HG03039 (cell line): ENCODE data around the gene STARD10.

ENCODE experiments used
- ATAC-seq: cut with Tn5 transposase; IDR thresholded peaks from one replicate; pipeline ENCODE4 v1.9.1; 2021; ENCODE audit warnings: mild to moderate bottlenecking, moderate library complexity; ENCODE audit not compliant: unreplicated experiment

The STARD10 gene

DNA sequence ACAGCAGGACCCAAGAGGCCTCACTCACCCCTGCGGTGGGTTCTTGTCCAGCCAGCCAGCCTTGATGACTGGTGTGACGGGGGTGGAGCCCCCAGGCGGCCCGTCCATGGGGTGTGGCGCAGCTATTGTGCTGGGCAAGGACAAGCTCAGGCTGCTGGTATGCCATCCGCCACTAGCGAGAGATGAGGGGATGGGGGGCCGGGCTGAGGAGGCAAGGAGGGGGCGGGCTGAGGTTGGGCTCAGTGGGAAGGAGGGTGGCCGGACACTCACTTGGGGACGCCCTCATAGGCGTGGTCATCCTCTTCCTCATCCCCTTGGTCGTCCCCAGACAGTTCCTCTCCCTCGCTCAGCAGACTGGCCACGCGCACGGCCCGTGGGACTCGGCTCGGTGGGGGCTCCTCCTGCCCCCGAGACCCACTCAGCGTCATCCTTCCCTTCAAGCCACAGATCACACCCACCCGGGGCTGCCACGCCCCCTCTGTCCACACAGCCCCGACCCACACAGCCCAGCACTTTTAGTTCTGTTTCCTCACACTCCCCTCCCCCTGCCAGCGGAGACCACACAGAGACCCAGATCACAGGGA, 81.6 kb downstream of the STARD10 start:
- no peak for ATAC-seq

DNA sequence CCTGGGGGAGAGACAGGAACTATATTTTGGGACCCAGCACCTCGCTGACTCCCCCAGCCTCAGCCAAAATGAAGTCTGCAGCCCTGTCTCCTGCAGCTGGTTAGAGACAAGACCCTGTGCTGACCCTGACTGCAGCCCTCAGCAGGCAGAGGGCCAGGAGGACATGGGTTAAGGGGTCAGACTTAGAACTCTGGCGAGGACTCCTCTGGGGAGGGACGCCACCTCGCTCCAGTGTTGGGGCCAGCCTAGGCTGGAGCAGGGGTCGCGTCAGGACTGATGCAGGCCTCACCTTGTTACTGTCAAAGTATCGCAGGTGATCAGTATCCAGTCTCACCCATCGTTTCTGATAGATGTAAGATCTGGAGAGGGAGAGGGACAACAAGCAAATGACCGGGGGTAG, 82.7 kb downstream of the STARD10 start:
- ATAC-seq, result no peak

DNA sequence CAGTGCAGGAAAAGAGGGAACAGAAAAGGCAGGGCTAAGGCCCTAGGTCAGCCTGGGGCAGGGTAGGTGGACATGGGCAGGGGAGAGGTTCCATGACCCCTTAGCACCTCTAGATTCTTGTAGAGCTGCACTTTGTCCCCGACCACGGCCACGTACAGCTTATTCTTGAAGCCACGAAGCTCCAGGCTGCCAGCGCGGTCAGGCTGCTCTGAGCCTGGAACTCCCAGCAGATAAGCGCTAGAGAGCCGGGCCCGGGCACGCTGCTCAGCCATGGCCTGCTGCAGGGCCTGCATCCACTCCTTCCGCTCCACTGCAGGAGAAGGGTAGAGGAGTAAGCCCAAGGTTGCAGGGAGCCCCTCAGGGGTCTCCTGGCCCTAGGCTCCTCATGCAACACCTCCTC, 83.6 kb downstream of the STARD10 start:
- no peak for ATAC-seq

DNA sequence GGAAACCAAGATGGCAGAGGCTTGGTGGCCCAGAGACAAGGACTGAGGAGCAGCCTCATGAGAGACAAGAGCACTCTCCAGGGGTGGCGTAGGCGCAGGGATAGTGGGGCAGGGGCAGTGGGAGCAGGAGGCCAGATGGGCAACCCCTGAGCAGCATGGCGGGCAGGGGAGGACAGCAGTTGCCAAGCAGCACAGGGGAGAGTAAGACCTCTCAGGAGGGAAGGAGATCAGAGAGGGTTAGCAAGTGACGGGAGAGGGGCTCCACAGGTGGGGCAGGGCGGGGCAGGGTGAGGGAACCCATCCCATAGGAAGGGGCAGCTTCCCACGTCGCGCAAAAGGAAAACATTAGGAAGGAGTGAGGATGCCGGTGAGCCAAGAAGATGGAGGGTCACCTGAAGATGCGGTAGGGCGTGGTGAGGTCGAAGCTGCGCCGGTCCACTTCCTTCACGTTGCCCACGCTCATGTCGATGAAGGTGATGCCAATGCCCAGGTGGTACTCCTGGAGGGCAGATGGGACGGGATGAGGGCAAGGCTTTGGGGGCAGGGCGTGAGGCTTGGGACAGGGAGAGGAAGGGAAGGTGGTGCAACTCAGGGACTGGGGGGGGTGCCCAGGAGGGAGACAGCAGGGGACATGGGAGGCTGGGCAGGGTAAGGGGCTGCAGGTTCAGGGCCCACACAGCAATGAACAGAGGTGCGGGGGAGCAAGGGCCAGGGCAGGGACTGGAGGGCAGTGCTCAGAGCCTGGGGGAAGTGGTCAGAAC, 84.2 kb downstream of the STARD10 start:
- no peak for ATAC-seq

DNA sequence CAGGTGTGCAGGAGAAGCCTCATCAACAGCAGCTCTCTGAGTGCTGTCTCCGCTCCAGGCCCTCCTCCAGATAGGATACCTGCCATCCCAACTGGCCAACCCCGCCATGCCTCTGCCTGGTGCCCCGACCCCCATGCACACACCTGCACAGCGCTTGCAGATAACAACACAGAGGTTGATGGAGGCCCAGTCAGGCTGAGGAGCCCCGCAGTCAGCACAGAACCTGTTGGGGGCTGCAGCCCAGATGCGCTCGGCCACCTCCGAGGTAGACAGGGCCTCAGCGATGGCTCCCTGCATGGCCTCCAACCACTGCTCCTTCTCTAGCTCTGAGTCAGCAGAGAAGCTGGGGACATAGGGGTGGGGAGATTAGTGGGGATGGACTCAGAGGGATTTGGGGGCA, 86.8 kb downstream of the STARD10 start:
- no peak for ATAC-seq

DNA sequence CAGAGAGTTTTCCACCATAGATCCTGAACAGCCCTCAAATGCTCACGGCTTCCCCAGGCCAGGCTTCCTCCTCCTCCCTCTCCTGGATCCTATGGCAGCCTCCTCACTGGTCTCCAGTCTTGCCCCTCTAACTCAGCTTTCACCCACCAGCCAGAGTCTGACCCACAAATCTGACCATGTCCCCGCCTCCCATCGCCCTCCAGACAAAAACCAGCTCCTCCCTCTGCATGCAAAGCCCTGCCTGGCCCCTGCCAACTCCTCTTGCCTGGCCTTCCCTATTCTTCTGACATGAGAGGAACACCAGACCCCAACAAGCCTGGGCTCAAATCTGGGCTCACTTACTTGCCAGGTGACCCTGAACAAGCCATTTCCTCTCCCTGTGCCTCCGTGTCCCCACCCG, 87.3 kb downstream of the STARD10 start:
- ATAC-seq, result no peak

DNA sequence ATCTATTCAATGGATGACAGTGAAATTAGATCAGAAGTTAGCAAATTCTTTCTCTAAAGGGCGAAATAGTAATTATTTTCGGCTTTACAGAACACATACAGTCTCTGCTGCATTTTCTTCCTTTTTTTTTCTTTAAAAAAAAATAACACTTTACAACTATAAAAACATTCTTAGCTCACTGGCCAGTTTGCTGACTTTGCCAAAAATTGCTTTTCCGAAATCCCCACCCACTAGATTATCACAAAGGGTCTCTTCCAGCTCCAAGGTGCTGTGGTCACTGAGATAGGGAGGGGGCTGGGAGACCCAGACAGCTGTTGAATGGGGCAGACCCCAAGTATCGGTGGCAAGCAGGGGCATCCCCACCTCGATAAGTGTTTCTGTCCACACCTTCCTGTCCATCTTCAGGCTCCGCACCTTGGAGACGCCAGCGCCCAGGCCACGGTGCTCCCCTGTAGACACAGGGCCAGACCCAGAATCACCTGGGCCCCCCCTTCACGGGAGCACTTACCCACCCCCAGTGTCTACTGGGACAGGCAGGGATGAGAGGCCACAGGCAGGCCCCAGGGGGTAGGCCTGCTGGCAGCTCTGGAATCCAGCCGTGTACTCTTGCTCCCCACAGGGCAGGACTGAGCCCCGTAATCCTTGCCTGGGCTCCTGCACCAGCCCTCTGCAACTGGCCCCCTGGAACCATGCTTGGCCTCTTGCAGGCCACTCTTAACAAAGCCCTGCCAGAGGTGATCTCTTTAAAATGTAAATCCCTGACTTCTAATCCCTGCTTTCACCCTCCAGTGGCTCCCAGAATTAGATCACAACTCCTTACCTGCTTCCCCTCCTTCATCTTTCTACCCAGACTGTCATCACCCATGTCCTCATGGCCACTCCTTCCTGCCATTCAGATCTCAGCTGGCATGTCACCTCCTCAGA, 88.1 kb downstream of the STARD10 start:
- ATAC-seq, result no peak

DNA sequence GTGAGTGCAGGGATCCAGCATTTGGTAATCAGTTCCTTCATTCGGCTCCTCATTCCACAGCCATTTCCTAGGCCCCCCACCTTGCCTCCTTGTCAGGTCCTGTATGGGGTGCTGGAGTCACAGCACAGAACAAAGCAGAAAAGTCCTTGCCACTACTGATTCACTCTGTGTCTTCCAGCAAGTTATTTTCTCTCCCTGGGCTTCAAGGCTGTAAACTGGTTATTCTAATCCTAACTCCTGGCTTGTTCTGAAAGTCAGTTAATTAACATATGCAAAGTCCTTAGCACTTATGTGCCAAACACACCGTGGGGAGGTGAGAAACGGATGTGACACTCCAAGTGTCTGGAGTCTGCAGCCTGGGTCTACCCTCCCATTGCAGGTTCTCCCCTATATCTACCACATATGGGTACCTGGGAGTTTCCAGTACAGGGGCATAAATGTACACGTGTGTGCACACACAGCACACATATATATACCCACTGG, 89.0 kb downstream of the STARD10 start:
- ATAC-seq, result no peak
